ENCODE results near the gene ENKD1. TPM values are rescaled to one million over a fixed set of nuclear protein-coding genes. Genes with fewer than 3 reads are reported as not detected.

Gene ENKD1
- total and polyA plus RNA-seq, 2 of the 4 experiments (the other 2 are of a cell fraction), result 2.9 to 6.3 TPM

DNA sequence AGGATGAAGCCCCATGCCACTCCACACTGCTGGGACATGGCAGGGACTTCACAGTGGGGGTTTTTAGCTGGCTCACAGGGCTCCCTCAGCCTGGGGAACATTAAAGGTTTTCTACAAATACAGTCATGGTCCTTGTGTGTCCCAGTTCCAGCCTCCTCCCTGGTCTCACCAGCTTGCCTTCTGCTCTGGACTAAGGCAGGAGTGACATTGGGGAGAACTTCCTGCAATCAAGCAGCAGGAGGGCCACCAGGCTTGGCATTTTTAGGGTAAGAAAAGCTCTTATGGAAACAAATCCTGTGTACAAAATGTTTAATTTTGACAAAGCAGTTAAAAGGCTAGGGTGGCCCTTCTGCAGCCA is 3.9 kb downstream of the ENKD1 start:
- Histone ChIP-seq H2AFZ (replicated peaks; ENCODE audit: low read length, poor library complexity) (no peak overlapping the region), H3K36me3 (ENCODE audit: control insufficient read depth, insufficient read depth, low read length) (peaks cover 3% of the 10 kb centered on the region; the same call in 1 of the 2 replicates), H3K4me1 (ENCODE audit: control insufficient read depth, insufficient read depth, low read length) (peaks cover 17% of the 10 kb centered on the region), H3K9me3 (ENCODE audit: control insufficient read depth, insufficient read depth, low read length) (no peaks in the 10 kb centered on the region), H2AK5ac (ENCODE audit: low read depth, low read length) (no peak overlapping the region), H3K56ac (ENCODE audit: extremely low read depth, insufficient read depth, low read length) (no peak overlapping the region), H2BK5ac (ENCODE audit: low read depth, low read length, poor library complexity, severe bottlenecking) (no peak overlapping the region), H3K4me3 (ENCODE audit: insufficient read depth, low read depth, low read length) (no peak overlapping the region), H3K27me3 (ENCODE audit: control insufficient read depth, insufficient read depth, low read length) (no peaks in the 10 kb centered on the region), H4K91ac (ENCODE audit: insufficient read depth, low read depth, low read length) (no peak overlapping the region), H3K14ac (replicated peaks; ENCODE audit: low read depth, low read length) (no peak overlapping the region), H3K23ac (ENCODE audit: low read depth, low read length) (no peak overlapping the region), H3K9ac (ENCODE audit: low read depth, low read length) (no peak overlapping the region), H3K18ac (ENCODE audit: low read depth, low read length) (no peak overlapping the region), H2AK9ac (replicated peaks; ENCODE audit: low read depth, low read length, poor library complexity) (no peak overlapping the region), H3K9me1 (ENCODE audit: insufficient read depth, low read length) (peaks cover 4% of the 10 kb centered on the region), H2BK120ac (ENCODE audit: low read depth, low read length) (no peak overlapping the region), H3K4me2 (ENCODE audit: low read depth, low read length) (no peak overlapping the region), H3K4ac (ENCODE audit: low read depth, low read length) (no peak overlapping the region), H4K8ac (ENCODE audit: low read depth in 2 of 2, low read length in 2 of 2) (no peak overlapping the region), H2BK15ac (ENCODE audit: low read depth, low read length) (no peak overlapping the region), H4K5ac (ENCODE audit: low read depth, low read length) (no peak overlapping the region), H3K79me1 (ENCODE audit: low read depth in 1 of 2, low read length in 2 of 2) (peaks cover 11 to 32% of the 10 kb centered on the region in 2 experiments), H3K27ac (ENCODE audit: insufficient read depth, low read length) (no peak overlapping the region), H4K20me1 (ENCODE audit: insufficient read depth, low read length) (peaks cover 5% of the 10 kb centered on the region), H2BK20ac (ENCODE audit: low read depth, low read length) (no peak overlapping the region)
- ChIA-PET POLR2A (ENCODE audit: unreplicated experiment) (no interaction called here), CTCF (no interaction called here)
- intact Hi-C loops (cut with micrococcal nuclease) (no loop called here), dilution Hi-C loops (cut with HindIII; ENCODE audit: low sequenced_read_pairs, unreplicated experiment) (no loop called here), in situ Hi-C loops (cut with MboI; ENCODE audit: low sequenced_read_pairs) (loop anchor here (10.0 kb wide), 1 partner anchor 138 kb away; the partner anchor contains the start of gene RIPOR1)
- DNase-seq (no peak), ATAC-seq (ENCODE audit: low read depth) (no peak)
- no TSS peak for BruUV-seq (replicated peaks)
- TF ChIP-seq CTCF (conservative IDR thresholded peaks at IDR 0.05; ENCODE audit: low read depth, low read length) (no peak), MAZ (IDR thresholded peaks at IDR 0.05; ENCODE audit: borderline replicate concordance, low read depth, low read length) (no peak), CHD1 (IDR thresholded peaks at IDR 0.05; ENCODE audit: low read depth, low read length) (no peak), ELK1 (IDR thresholded peaks at IDR 0.05; ENCODE audit: borderline replicate concordance, low read depth, low read length) (no peak), RFX5 (IDR thresholded peaks at IDR 0.05; ENCODE audit: low read depth, low read length) (no peak), MAFK (IDR thresholded peaks at IDR 0.05; ENCODE audit: low read depth, low read length) (no peak), CEBPB (IDR thresholded peaks at IDR 0.05; ENCODE audit: low read depth, low read length) (no peak)
